Brain pericyte (primary cell): Measurements from ENCODE around the gene GOLGA6L10.
"Not testable (repeated sequence)": the region's sequence is repeated elsewhere in the genome, so short reads cannot be mapped to it uniquely, and the experiment has no call there.

Experiments used
- DNase-seq: peaks from one replicate; pipeline ENCODE4 v3.0.0-alpha.2; 2012; ENCODE audit warnings: low read depth, low spot score

The GOLGA6L10 gene

DNA sequence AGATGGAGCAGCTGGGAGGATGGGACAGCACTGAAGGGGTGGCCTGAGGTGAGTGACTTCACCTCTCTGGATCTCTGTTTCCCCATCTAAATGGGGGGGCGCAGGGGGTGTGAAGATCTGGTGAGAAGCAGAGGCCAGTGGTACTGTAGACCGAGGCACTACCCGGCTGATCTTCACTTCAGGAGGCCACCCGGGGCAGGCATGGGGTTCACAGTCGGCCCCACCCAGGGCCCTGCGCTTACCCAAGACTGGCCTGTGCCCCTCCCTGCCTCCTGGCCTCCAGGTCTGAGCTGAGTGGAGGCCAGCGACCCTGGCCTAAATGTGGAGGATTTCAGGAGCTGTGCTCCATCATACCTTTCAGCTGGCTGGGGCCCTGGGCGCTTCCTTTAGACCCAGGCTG lies 31.0 kb downstream of the GOLGA6L10 start:
- DNase-seq = not testable (repeated sequence)

DNA sequence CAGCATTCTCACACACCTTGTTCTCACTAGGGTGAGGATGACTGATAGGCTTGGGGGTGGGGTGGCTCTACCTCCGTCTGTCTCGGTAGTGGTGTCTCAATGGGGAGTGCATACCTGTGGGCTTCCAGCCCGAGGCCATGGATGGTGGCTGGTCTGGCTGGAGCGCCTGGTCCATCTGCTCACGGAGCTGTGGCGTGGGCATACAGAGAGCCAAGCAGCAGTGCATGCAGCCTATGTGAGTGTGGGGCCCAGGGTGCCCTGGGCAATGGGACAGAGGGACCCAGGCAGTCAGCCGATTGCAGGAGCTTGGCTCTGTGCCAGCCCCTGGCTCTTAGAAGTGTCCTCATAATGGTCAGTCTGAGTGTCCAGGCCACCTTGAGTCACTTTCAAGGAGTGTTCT lies 31.8 kb downstream of the GOLGA6L10 start:
- DNase-seq = not testable (repeated sequence)

GRCh38 chr15:82317091-82317489 lies 32.2 kb downstream of the GOLGA6L10 start:
- no peak for DNase-seq

DNA sequence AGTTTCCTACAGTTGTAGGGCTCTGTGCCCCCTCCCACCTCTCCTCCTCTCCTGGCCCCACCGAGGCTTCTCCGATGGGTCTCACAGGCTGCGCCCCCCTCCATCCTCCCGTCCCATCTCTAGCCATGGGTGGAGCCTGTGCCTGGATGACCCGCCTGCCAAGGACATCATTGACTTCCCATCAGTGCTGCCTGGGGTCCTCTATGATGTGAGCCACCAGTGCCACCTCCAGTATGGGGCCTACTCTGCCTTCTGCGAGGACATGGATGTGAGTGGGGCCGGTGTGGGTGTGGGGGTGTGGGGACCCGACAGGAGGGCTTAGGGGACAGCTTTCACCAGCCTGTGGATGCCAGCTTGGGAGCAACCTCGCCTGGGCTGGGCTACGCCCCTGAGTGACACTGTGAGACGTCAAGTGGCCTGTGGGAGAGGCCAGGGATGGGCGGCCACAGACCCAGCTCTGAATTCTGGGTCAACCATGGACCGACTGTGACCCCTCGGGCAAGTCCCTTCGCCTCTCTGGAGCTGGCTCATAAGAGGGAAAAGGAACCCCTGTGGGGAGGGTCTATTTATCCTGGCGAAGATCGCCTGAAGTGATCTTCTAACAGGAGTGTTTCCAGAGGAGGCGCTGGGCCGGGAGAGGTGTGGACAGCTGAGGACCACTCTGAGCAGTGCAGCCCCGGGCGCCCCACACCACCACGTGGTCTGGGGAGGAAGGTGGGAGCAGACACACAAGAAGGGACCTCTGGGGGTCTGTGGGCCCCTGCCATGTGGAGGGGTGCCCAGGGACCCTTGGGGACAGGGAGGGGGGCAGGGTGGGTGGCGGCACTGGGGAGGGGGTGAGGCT lies 32.8 kb downstream of the GOLGA6L10 start:
- not testable (repeated sequence) for DNase-seq

- DNase-seq = no peak
These were observed 33.6 kb downstream of the GOLGA6L10 start for GRCh38 chr15:82315519-82316246.

- DNase-seq = no peak
These were observed 34.3 kb downstream of the GOLGA6L10 start for GRCh38 chr15:82314769-82315518.

DNA sequence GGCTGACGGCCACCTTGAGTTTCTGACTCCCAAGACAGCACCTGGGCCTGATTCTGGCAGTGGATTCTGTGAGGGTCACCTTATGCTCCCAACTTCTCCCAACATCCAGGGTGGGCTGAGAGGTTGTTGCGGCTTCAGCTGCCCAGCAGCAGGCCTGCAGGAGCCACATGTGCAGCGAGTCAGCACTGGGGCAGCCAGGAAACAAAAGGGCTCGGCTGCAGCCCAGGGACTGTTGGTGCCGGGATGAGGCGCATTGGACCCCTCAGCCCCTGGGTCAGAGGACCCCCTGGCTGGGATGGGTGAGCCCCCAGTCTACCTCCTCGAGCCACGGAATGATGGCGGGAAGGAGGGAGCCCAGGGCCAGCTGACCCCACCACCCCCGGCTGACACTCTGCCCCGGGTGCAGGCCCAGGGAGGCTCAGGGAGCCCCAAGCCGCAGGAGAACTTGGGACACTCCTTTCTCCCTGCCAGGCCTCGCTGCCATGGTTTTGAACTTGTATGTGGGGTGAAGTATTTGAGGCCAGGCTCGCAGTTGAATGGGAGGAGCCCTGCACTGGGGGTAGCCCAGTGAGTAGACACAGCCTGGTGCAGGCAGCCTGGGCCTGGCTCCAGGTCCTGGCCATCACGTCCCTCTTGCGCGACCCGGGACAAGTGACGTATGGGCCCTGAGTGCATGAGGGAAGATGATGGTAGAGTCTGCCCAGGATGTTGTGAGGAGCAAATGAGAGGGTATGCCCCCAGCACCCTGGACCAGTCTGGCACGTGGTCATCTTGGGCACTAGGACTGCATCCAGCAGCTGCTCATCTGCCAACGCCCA lies 35.1 kb downstream of the GOLGA6L10 start:
- not testable (repeated sequence) for DNase-seq

DNA sequence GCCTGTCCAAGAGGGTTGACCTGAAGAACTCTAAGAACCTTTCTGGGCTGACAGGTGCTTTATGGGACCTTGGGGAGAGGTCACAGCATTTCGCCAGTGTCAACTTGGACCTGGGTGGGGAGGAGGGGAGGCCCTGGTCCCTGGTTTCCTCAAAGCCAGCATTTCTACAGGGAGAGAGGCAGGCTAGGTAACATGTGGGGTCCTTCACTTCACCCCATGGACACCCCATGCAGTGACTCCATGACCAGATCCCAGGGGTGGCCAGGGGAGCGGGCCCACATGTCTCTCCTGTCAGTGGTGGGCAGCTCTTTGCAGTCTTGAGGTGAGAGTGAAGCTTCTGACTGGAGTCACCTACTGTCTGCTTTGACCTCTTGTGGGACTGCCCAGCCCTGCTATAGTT lies 35.8 kb downstream of the GOLGA6L10 start:
- no peak for DNase-seq

- no peak for DNase-seq
These were observed 36.5 kb downstream of the GOLGA6L10 start for GRCh38 chr15:82312586-82313349.

GRCh38 chr15:82311321-82311720 lies 38.0 kb downstream of the GOLGA6L10 start:
- DNase-seq = not testable (repeated sequence)

DNA sequence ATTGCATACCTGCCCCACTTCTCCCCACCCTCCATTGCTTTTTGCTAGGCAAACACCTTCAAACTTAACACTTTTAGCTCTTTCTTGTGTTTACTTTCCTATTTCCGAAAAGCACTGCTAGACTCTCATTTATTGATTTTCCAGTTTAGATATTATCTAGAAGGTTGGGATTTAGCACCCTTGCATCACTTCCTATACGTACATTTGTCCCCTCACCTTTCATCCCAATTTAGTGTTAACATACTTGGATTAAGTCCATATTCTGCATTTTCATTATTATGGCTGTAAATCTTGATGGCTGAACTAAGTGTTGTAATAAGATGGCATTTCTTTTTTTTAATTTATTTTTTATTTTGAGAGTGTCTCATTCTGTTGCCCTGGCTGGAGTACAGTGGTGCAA lies 39.5 kb downstream of the GOLGA6L10 start:
- no peak for DNase-seq

GRCh38 chr15:82307714-82308081 lies 41.6 kb downstream of the GOLGA6L10 start:
- DNase-seq = no peak

DNA sequence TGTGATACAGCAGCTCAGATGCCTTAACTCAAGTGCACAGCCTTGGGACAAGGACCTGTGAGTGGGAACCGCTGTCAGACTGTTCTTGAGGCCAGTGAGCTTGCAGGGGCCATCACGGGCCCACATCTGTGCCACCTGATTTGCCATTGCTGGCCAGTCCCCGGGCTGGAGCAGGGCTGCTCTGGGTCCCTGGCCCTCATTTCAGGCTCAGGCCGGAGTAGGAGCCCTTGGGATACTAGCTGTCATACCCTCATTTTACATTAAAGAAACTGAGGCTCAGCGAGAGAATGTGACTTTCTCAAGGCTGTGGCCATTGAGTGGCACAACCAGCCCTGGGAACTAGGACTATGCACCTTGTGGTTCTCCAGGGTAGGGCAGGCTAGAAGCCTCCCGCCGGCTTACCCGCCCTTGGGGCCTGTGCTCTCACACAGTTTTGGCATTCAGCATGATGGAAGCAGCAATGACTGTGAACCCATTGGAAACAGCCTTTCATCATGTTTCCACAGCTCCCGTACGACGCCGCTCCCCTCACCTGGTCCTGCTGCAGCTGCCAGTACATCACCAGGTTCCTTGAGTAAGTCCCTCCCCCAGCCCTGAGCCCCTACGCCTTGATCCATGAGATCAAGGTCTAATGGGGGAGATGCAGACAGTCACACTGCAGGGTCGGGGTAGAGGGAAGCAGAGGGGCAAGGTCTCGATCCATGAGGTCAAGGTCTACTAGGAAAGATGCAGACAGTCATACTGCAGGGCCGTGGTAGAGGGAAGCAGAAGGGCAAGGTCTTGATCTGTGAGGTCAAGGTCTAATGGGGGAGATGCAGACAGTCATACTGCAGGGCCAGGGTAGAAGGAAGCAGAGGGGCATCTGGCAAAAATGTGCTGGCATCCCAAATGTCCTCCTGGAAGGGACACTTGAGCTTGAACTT lies 42.2 kb downstream of the GOLGA6L10 start:
- no peak for DNase-seq

GRCh38 chr15:82305621-82306048 lies 43.6 kb downstream of the GOLGA6L10 start:
- DNase-seq = no peak

GRCh38 chr15:82304778-82305090 lies 44.5 kb downstream of the GOLGA6L10 start:
- DNase-seq = no peak

DNA sequence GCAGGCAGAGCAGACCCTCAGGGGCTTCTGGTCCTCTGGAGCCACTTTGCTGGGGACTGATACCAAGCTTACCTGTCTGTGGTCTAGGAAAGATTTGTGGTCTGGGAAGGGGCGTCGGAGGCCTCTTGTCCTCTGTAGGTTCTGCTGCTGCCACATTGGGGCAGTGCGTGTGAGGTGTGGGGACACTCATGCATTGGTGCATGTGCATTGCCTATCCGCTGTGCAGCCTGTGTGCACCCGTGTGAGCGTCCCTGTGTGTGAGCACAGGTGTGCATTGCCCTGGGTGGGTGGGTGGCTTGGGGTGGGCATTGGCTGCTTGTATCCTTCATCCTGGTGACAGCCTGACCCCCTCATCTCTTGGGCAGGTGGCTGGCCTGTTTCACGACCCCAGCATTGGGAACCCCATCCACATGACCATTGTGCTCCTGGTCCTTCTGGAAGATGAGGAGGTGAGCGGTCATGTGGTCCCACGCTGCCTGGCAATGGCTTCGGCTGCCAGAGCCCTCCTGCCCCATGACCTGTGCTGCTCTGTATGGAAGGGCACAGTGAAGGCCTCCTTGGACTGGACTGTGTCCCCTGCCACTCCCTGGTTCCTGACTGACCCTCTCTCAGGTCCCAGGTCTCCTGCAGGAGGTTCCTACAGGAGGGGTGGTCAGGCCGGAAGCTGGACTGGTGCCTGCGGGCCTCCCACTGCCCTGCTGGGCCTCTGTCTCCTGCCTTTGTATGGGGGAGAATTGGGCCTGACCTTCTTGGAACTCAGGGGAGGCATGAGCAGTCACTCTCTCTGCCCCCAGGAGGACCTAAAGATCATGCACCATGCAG lies 45.1 kb downstream of the GOLGA6L10 start:
- no peak for DNase-seq

DNA sequence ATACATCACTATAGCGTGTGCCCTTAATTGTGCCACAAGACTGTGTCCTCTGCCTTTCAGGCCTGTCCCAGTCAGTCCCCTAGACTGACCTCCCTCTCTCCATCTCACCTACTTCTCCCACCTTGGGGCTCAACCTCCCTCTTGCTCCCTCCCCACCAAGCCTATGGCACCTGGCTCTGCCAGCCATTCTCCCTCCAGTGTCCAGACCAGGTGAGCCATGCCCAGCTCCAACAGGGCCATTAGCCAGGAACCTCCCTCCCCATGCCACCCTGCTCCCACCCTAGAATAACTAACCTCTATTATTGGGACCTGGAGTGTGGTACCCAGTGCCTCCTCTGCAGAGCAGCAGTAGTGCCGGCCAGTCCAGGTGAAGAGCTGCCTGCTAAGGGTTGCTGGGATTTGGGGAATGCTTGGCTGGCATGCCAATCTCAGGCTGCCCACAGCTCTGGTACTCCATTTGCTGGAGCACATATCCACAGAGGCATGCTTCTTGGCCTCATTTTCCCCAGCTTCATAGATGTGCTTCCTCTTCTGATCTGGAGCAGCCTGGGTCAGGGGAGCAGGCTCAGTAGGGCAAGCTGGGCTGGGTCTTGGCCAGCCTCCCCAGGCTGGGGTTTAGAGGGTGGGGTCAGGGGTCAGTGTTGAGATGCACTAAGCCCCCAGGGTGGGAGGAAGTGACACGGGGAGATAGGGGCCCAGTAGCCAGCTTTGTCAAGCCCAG lies 47.8 kb downstream of the GOLGA6L10 start:
- DNase-seq = no peak

GRCh38 chr15:82300883-82301282 lies 48.4 kb downstream of the GOLGA6L10 start:
- no peak for DNase-seq
